ENCODE measurements around the gene PTK6.
"Not testable (repeated sequence)": the region's sequence is repeated elsewhere in the genome, so short reads cannot be mapped to it uniquely, and the experiment has no call there.

PTK6 gene

GRCh38 chr20:63572071-63572787 lies 35.1 kb upstream of the PTK6 start:
- ChIA-PET CTCF (no interaction called here), POLR2A (interaction anchor here (1.0 kb wide), 1 partner anchor 86 kb away, joined by 3 read pairs; the partner anchor contains the start of gene RTEL1)
- H3K27ac ChIP-seq (ENCODE audit: extremely low read depth, low read depth, low read length): no peak overlapping the region
- peaks cover 0 to 3% of the 10 kb centered on the region in 2 experiments; a peak in 1 of 3 replicates for H3K36me3 ChIP-seq (ENCODE audit: control insufficient read depth in 2 of 2, insufficient read depth in 1 of 2, low read length in 2 of 2)
- H3K9me3 ChIP-seq (ENCODE audit: control insufficient read depth, insufficient read depth, low read depth, low read length): no peaks in the 10 kb centered on the region
- TF ChIP-seq ZNF391 (tag by site-specific recombination; IDR thresholded peaks at IDR 0.05; ENCODE audit: borderline replicate concordance, low read depth) (no peak), ZSCAN30 (tag by site-specific recombination; IDR thresholded peaks at IDR 0.05) (no peak), ZNF521 (tag by site-specific recombination; IDR thresholded peaks at IDR 0.05) (no peak), GLI2 (tag by site-specific recombination; IDR thresholded peaks at IDR 0.05; ENCODE audit: borderline replicate concordance, low read depth) (no peak), ZNF549 (tag by site-specific recombination; IDR thresholded peaks at IDR 0.05) (no peak), ZNF366 (tag by site-specific recombination; conservative IDR thresholded peaks at IDR 0.05) (no peak), GLIS1 (tag by site-specific recombination; IDR thresholded peaks at IDR 0.05) (peak; percentile 56), ZNF140 (tag by site-specific recombination; IDR thresholded peaks at IDR 0.05) (no peak), ZEB2 (tag by site-specific recombination; IDR thresholded peaks at IDR 0.05) (no peak), ZNF639 (tag by site-specific recombination; IDR thresholded peaks at IDR 0.05) (no peak), SP2 (tag by site-specific recombination; IDR thresholded peaks at IDR 0.05) (no peak), SALL2 (tag by site-specific recombination; IDR thresholded peaks at IDR 0.05; ENCODE audit: borderline replicate concordance) (no peak), ZNF792 (tag by site-specific recombination; IDR thresholded peaks at IDR 0.05) (no peak), ZNF302 (tag by site-specific recombination; IDR thresholded peaks at IDR 0.05; ENCODE audit: low read depth) (no peak), ZNF350 (tag by site-specific recombination; IDR thresholded peaks at IDR 0.05) (no peak), SCRT2 (tag by site-specific recombination; IDR thresholded peaks at IDR 0.05) (peak; percentile 42; the same call in 1 of the 2 replicates), ZNF18 (tag by site-specific recombination; IDR thresholded peaks at IDR 0.05) (no peak), ZNF623 (tag by site-specific recombination; IDR thresholded peaks at IDR 0.05) (no peak), GLIS2 (tag by site-specific recombination; IDR thresholded peaks at IDR 0.05) (peak; percentile 28; the same call in 1 of the 2 replicates), WT1 (tag by site-specific recombination; IDR thresholded peaks at IDR 0.05) (no peak), ZNF707 (tag by site-specific recombination; IDR thresholded peaks at IDR 0.05) (no peak), KLF1 (tag by site-specific recombination; IDR thresholded peaks at IDR 0.05) (no peak)
- no peak overlapping the region for H3K4me3 ChIP-seq (ENCODE audit: low read depth, low read length)
- H3K4me1 ChIP-seq (ENCODE audit: control insufficient read depth, insufficient read depth, low read length): 0 out of 2 replicates have a peak, but pooled peaks cover 3% of the 10 kb centered on the region

- not testable (repeated sequence) for H3K9me3 ChIP-seq (ENCODE audit: control insufficient read depth, insufficient read depth, low read depth, low read length); H3K4me3 ChIP-seq (ENCODE audit: low read depth, low read length); H3K4me1 ChIP-seq (ENCODE audit: control insufficient read depth, insufficient read depth, low read length); H3K27ac ChIP-seq (ENCODE audit: extremely low read depth, low read depth, low read length); H3K36me3 ChIP-seq (ENCODE audit: control insufficient read depth in 2 of 2, insufficient read depth in 1 of 2, low read length in 2 of 2)
- CTCF ChIA-PET: interaction anchor here (0.6 kb wide), 1 partner anchor 8 kb away, joined by 3 read pairs; no protein-coding TSS in a partner anchor
- POLR2A ChIA-PET: interaction anchor here (0.6 to 1.0 kb wide), 2 partner anchors 41 to 87 kb away, joined by 3 read pairs; partner anchors contain the start of gene RTEL1
Measured at GRCh38 chr20:63571087-63571478, 33.9 kb upstream of the PTK6 start.

All from HEK293 (cell line).